Measurements from ENCODE around the gene ISLR2.

GRCh38 chr15:74136540-74136813, 6.1 kb downstream of the ISLR2 start:
- TF ChIP-seq, protein P1, sequence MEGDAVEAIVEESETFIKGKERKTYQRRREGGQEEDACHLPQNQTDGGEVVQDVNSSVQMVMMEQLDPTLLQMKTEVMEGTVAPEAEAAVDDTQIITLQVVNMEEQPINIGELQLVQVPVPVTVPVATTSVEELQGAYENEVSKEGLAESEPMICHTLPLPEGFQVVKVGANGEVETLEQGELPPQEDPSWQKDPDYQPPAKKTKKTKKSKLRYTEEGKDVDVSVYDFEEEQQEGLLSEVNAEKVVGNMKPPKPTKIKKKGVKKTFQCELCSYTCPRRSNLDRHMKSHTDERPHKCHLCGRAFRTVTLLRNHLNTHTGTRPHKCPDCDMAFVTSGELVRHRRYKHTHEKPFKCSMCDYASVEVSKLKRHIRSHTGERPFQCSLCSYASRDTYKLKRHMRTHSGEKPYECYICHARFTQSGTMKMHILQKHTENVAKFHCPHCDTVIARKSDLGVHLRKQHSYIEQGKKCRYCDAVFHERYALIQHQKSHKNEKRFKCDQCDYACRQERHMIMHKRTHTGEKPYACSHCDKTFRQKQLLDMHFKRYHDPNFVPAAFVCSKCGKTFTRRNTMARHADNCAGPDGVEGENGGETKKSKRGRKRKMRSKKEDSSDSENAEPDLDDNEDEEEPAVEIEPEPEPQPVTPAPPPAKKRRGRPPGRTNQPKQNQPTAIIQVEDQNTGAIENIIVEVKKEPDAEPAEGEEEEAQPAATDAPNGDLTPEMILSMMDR (IDR thresholded peaks at IDR 0.05 in 2 of 3, conservative IDR thresholded peaks at IDR 0.05 in 1 of 3; ENCODE audit: borderline replicate concordance in 1 of 3, insufficient read depth in 1 of 3, low read depth in 2 of 3, low read length in 2 of 3), result no peak
- TF ChIP-seq EZH2 (IDR thresholded peaks at IDR 0.05), result no peak
- TF ChIP-seq POLR2AphosphoS5 (IDR thresholded peaks at IDR 0.05; ENCODE audit: low read depth, low read length), result no peak
- TF ChIP-seq, protein P2, sequence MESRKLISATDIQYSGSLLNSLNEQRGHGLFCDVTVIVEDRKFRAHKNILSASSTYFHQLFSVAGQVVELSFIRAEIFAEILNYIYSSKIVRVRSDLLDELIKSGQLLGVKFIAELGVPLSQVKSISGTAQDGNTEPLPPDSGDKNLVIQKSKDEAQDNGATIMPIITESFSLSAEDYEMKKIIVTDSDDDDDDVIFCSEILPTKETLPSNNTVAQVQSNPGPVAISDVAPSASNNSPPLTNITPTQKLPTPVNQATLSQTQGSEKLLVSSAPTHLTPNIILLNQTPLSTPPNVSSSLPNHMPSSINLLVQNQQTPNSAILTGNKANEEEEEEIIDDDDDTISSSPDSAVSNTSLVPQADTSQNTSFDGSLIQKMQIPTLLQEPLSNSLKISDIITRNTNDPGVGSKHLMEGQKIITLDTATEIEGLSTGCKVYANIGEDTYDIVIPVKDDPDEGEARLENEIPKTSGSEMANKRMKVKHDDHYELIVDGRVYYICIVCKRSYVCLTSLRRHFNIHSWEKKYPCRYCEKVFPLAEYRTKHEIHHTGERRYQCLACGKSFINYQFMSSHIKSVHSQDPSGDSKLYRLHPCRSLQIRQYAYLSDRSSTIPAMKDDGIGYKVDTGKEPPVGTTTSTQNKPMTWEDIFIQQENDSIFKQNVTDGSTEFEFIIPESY (IDR thresholded peaks at IDR 0.05; ENCODE audit: extremely low read depth, insufficient replicate concordance, low read length), result no peak
- no peak for TF ChIP-seq REST (IDR thresholded peaks at IDR 0.05; ENCODE audit: low read depth)
- no peak for TF ChIP-seq YY1 (IDR thresholded peaks at IDR 0.05; ENCODE audit: extremely low read depth, insufficient replicate concordance, low read depth, low read length)
- TF ChIP-seq CEBPB (IDR thresholded peaks at IDR 0.05; ENCODE audit: low read depth), result no peak
- TF ChIP-seq, protein P3, sequence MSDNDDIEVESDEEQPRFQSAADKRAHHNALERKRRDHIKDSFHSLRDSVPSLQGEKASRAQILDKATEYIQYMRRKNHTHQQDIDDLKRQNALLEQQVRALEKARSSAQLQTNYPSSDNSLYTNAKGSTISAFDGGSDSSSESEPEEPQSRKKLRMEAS (IDR thresholded peaks at IDR 0.05), result no peak
- TF ChIP-seq POLR2A (IDR thresholded peaks at IDR 0.05; ENCODE audit: borderline replicate concordance, extremely low read depth, insufficient read depth, insufficient read length), result no peak
- TF ChIP-seq EZH2phosphoT487 (IDR thresholded peaks at IDR 0.05; ENCODE audit: borderline replicate concordance), result no peak
- no peak for TF ChIP-seq ATF3 (IDR thresholded peaks at IDR 0.05)
- TF ChIP-seq TCF7L2 (IDR thresholded peaks at IDR 0.05; ENCODE audit: borderline replicate concordance, extremely low read depth, insufficient read depth, insufficient read length), result no peak
- no peak for TF ChIP-seq ZNF274 (IDR thresholded peaks at IDR 0.05; ENCODE audit: low read depth, low read length)
- TF ChIP-seq SP1 (IDR thresholded peaks at IDR 0.05; ENCODE audit: low read depth), result no peak
